HEK293T (cell line): ENCODE results near the gene PSMB1.

Experiments used
- CTCF ChIA-PET: fragments of 350-600 bp; formaldehyde crosslinking; extraction: SDS; loops from one replicate; lab custom pipeline; 2021; ENCODE audit warnings: antibody characterized with exemption, inconsistent platforms; lab: Yijun Ruan, JAX
- POLR2A ChIA-PET: fragments of 350-600 bp; formaldehyde crosslinking; extraction: SDS; loops from one replicate; lab custom pipeline; 2020; ENCODE audit warnings: antibody characterized with exemption, inconsistent platforms; lab: Yijun Ruan, JAX
- DNase-seq: peaks from one replicate; pipeline ENCODE4 v3.0.0; 2012; ENCODE audit warnings: mixed read lengths; ENCODE audit errors: extremely low spot score
- ARNT ChIP-seq: fragments of 450-650 bp; IDR thresholded peaks from 2 replicates; pipeline ENCODE4 v1.6.1; 2017; ENCODE audit warnings: mild to moderate bottlenecking
- BHLHE40 ChIP-seq: fragments of 450-650 bp; IDR thresholded peaks from 2 replicates; pipeline ENCODE4 v1.6.1; 2016; ENCODE audit warnings: mild to moderate bottlenecking, moderate library complexity, borderline replicate concordance
- CTBP1 ChIP-seq: fragments of 450-650 bp; IDR thresholded peaks from 2 replicates; pipeline ENCODE4 v1.6.1; 2016; ENCODE audit warnings: borderline replicate concordance
- ELF4 ChIP-seq: fragments of 450-650 bp; IDR thresholded peaks from 2 replicates; pipeline ENCODE4 v1.6.1; 2017; ENCODE audit warnings: antibody characterized with exemption
- FOXA1 ChIP-seq: fragments of 450-650 bp; IDR thresholded peaks from 2 replicates; pipeline ENCODE4 v1.6.1; 2016; ENCODE audit warnings: mild to moderate bottlenecking
- FOXK2 ChIP-seq: fragments of 450-650 bp; IDR thresholded peaks from 2 replicates; pipeline ENCODE4 v1.6.1; 2016; ENCODE audit warnings: mild to moderate bottlenecking
- LEF1 ChIP-seq: fragments of 450-650 bp; IDR thresholded peaks from 2 replicates; pipeline ENCODE4 v1.6.1; 2017; ENCODE audit warnings: mild to moderate bottlenecking, borderline replicate concordance
- NFRKB ChIP-seq: fragments of 450-650 bp; IDR thresholded peaks from 2 replicates; pipeline ENCODE4 v1.6.1; 2016; ENCODE audit warnings: mild to moderate bottlenecking, moderate library complexity
- SP1 ChIP-seq: fragments of 450-650 bp; IDR thresholded peaks from 2 replicates; pipeline ENCODE4 v1.6.1; 2017
- TARDBP ChIP-seq: fragments of 450-650 bp; IDR thresholded peaks from 2 replicates; pipeline ENCODE4 v1.6.1; 2016

Gene PSMB1

GRCh38 chr6:170485159-170485558 lies 67.9 kb downstream of the PSMB1 start:
- DNase-seq, result no peak
- ChIA-PET CTCF (no interaction called here), POLR2A (no interaction called here)
- no peak for TF ChIP-seq FOXK2
- no peak for TF ChIP-seq ARNT
- TF ChIP-seq ELF4, result no peak
- TF ChIP-seq NFRKB, result no peak
- no peak for TF ChIP-seq SP1
- TF ChIP-seq TARDBP, result no peak
- no peak for TF ChIP-seq BHLHE40
- TF ChIP-seq LEF1, result no peak
- TF ChIP-seq CTBP1, result no peak
- TF ChIP-seq FOXA1, result no peak
